K562 (cell line): ENCODE data around the gene SHC1. TPM values are rescaled to one million over a fixed set of nuclear protein-coding genes. Genes with fewer than 3 reads are reported as not detected.

Experiments used
- ATAC-seq: fragments of 200-7000 bp; cut with Tn5 transposase; 3 replicates; pipeline ENCODE4 v1.9.1; 2020; ENCODE audit warnings: moderate library complexity
- BruUV-seq: library from RNA; stranded (reverse); fragments of 400-500 nt; replicated peaks from 2 replicates; lab custom pipeline; 2021; lab: Mats Ljungman, UMichigan
- CTCF ChIA-PET: fragments of 300-600 bp; formaldehyde crosslinking; extraction: SDS; loops from one replicate; lab custom pipeline; 2021; ENCODE audit warnings: low intra/inter-chr PET ratio; lab: Yijun Ruan, JAX
- POLR2A ChIA-PET: fragments of 300-600, 350-650 bp; sonication (Branson Sonifier 250); formaldehyde crosslinking; extraction: SDS; loops from one replicate; lab custom pipeline; 2021; ENCODE audit warnings: antibody characterized with exemption, inconsistent platforms; lab: Yijun Ruan, JAX
- DNase-seq, 4 experiments: peaks; one replicate each; pipeline versions ENCODE4 v3.0.0 to v3.0.0-alpha.2; 2011 to 2018; ENCODE audit warnings: low spot score in 3 of 4, mixed read lengths in 3 of 4; ENCODE audit errors: extremely low read depth in 1 of 4
- FAIRE-seq: peaks from 2 replicates; lab custom pipeline; 2011; peaks lifted over from hg19 to GRCh38; lab: Jason Lieb, UNC
- H2AFZ ChIP-seq: 2 replicates; pipeline ENCODE4 v1.6.0; 2011; ENCODE audit warnings: low read depth, low read length, control low read depth, inconsistent platforms
- H3K27ac ChIP-seq: fragments of 200-600 bp; 3 replicates; pipeline ENCODE4 v1.8.0; 2011; ENCODE audit warnings: low read depth, mild to moderate bottlenecking, control low read depth, inconsistent platforms, low read length, moderate library complexity, mixed read lengths; ENCODE audit errors: extremely low read depth
- H3K27me3 ChIP-seq, 2 experiments: fragments of 300-600 bp in 1 of 2; 2 replicates in 1 of 2; 3 replicates in 1 of 2; pipeline versions ENCODE4 v1.6.0 to v1.8.0; 2011; ENCODE audit warnings: inconsistent platforms in 2 of 2, low read length in 2 of 2, mild to moderate bottlenecking in 1 of 2, mixed read lengths in 1 of 2, moderate library complexity in 1 of 2; ENCODE audit not compliant: control insufficient read depth in 2 of 2, insufficient read depth in 2 of 2
- H3K36me3 ChIP-seq: fragments of 300-600 bp; 3 replicates; pipeline ENCODE4 v1.8.0; 2011; ENCODE audit warnings: mild to moderate bottlenecking, low read length, inconsistent platforms; ENCODE audit not compliant: control insufficient read depth, insufficient read depth
- H3K4me1 ChIP-seq, 2 experiments: fragments of 200-600 bp in 1 of 2; replicated peaks in 1 of 2; 2 replicates in 1 of 2; 3 replicates in 1 of 2; pipeline versions ENCODE4 v1.5.1 to v1.8.0; 2011; ENCODE audit warnings: inconsistent platforms in 2 of 2, low read length in 2 of 2, mild to moderate bottlenecking in 1 of 2, mixed read lengths in 1 of 2, moderate library complexity in 1 of 2; ENCODE audit not compliant: control insufficient read depth in 2 of 2, insufficient read depth in 2 of 2
- H3K4me2 ChIP-seq: 2 replicates; pipeline ENCODE4 v1.6.1; 2011; ENCODE audit warnings: low read length, control low read depth, inconsistent platforms, mixed read lengths; ENCODE audit not compliant: insufficient read depth
- H3K4me3 ChIP-seq: fragments of 200-600 bp; sonication (generic), shearing (Covaris generic); 2 replicates; pipeline ENCODE4 v1.5.1; 2016; ENCODE audit warnings: control low read depth, inconsistent platforms
- H3K79me2 ChIP-seq: fragments of 200-600 bp; 3 replicates; pipeline ENCODE4 v1.8.0; 2011; ENCODE audit warnings: low read length, inconsistent platforms; ENCODE audit not compliant: control insufficient read depth, insufficient read depth
- H3K9ac ChIP-seq, 2 experiments: 2 replicates each; pipeline versions ENCODE4 v1.6.0 to v1.6.1; 2011; ENCODE audit warnings: low read depth in 2 of 2, low read length in 2 of 2, control low read depth in 1 of 2, inconsistent platforms in 1 of 2, mild to moderate bottlenecking in 1 of 2, mixed read lengths in 1 of 2; ENCODE audit not compliant: insufficient read depth in 1 of 2
- H3K9me1 ChIP-seq: one replicate; pipeline ENCODE4 v1.6.0; 2011; ENCODE audit warnings: inconsistent platforms, mild to moderate bottlenecking, low read length, moderate library complexity; ENCODE audit not compliant: control insufficient read depth, insufficient read depth
- H3K9me3 ChIP-seq: replicated peaks from 2 replicates; pipeline ENCODE4 v1.5.1; 2011; ENCODE audit warnings: low read depth, low read length, inconsistent platforms; ENCODE audit not compliant: control insufficient read depth, insufficient read depth
- H4K20me1 ChIP-seq: replicated peaks from 2 replicates; pipeline ENCODE4 v1.6.1; 2011; ENCODE audit warnings: low read length, inconsistent platforms, mixed read lengths; ENCODE audit not compliant: control insufficient read depth, insufficient read depth
- CBFA2T3 ChIP-seq: fragments of 450-650 bp; IDR thresholded peaks from 2 replicates; pipeline ENCODE4 v1.6.1; 2017
- DIDO1 ChIP-seq: fragments of 450-650 bp; IDR thresholded peaks from 2 replicates; pipeline ENCODE4 v1.6.1; 2016; ENCODE audit warnings: low read depth, missing biosample characterization, missing genetic modification characterization
- EP300 ChIP-seq: IDR thresholded peaks from 2 replicates; pipeline ENCODE4 v1.6.1; 2012; ENCODE audit warnings: low read length, improper control_type of control experiment
- FOXJ3 ChIP-seq: sonication (generic); formaldehyde crosslinking; IDR thresholded peaks from 2 replicates; pipeline ENCODE4 v1.4.0; 2020; ENCODE audit warnings: mild to moderate bottlenecking, missing genetic modification reagents
- JUND ChIP-seq, 2 experiments: IDR thresholded peaks; 2 replicates in 1 of 2; 3 replicates in 1 of 2; pipeline ENCODE4 v1.6.1; 2011; ENCODE audit warnings: borderline replicate concordance in 2 of 2, low read depth in 2 of 2, low read length in 2 of 2, improper control_type of control experiment in 1 of 2, missing biosample characterization in 1 of 2, missing genetic modification characterization in 1 of 2, missing genetic modification reagents in 1 of 2
- LEF1 ChIP-seq: fragments of 450-650 bp; IDR thresholded peaks from 2 replicates; pipeline ENCODE4 v1.6.1; 2016; ENCODE audit warnings: mild to moderate bottlenecking
- MLLT1 ChIP-seq, 2 experiments: fragments of 450-650 bp; IDR thresholded peaks; 2 replicates each; pipeline ENCODE4 v1.6.1; 2016
- NCOR1 ChIP-seq: fragments of 450-650 bp; IDR thresholded peaks from 2 replicates; pipeline ENCODE4 v1.6.1; 2016; ENCODE audit warnings: mild to moderate bottlenecking, moderate library complexity
- SIRT6 ChIP-seq: IDR thresholded peaks from one replicate; pipeline ENCODE4 v1.6.1; 2012; ENCODE audit warnings: low read depth, mild to moderate bottlenecking, control low read depth, inconsistent platforms, low read length, moderate library complexity
- SMARCA4 ChIP-seq: fragments of 450-650 bp; IDR thresholded peaks from 2 replicates; pipeline ENCODE4 v1.6.1; 2016
- SMARCB1 ChIP-seq: IDR thresholded peaks from 2 replicates; pipeline ENCODE4 v1.6.1; 2011; ENCODE audit warnings: improper control_type of control experiment, low read depth; ENCODE audit not compliant: insufficient read length
- TCF3 ChIP-seq: sonication (generic); formaldehyde crosslinking; IDR thresholded peaks from 2 replicates; pipeline ENCODE4 v1.4.0; 2020; ENCODE audit warnings: mild to moderate bottlenecking, missing genetic modification reagents
- XRCC3 ChIP-seq: fragments of 450-650 bp; IDR thresholded peaks from 2 replicates; pipeline ENCODE4 v1.6.1; 2017; ENCODE audit warnings: mild to moderate bottlenecking, moderate library complexity
- ZNF780A ChIP-seq: fragments of 250-450 bp; sonication (Bioruptor Pico); IDR thresholded peaks from 2 replicates; pipeline ENCODE4 v1.5.0; 2021; ENCODE audit warnings: mild to moderate bottlenecking
- WGBS: fragments of 100-300 bp; shearing (Covaris generic); methylation state at CpG from one replicate; pipeline ENCODE4 v1.1.6; 2016; ENCODE audit warnings: low coverage, mixed read lengths; ENCODE audit not compliant: insufficient coverage; ENCODE audit errors: missing lambda C conversion rate; 5-methylcytosine and 5-hydroxymethylcytosine counted together
- in situ Hi-C: fragments of 300-500 bp; cut with MboI; formaldehyde crosslinking; loops from 4 replicates; pipeline ENCODE4 v1.15.0; 2018; ENCODE audit warnings: inconsistent platforms, mixed read lengths
- intact Hi-C: fragments of 100-400 bp; cut with micrococcal nuclease; formaldehyde crosslinking; loops from 2 replicates; pipeline ENCODE4 v1.14.2; 2022
- polyA plus RNA-seq, 8 experiments: library from polyadenylated mRNA; depleted of rRNA in 4 of 8; stranded (reverse) in 5 of 8; unstranded in 3 of 8; fragments of >200 nt; fragmentation: Nextera tagmentation in 2 of 8; fragmentation: Illumina TruSeq in 1 of 8; extraction: Ambion mirVana in 2 of 8; extraction: Trizol in 1 of 8; gene quantifications; 2 replicates each; pipeline versions ENCODE4 v1.2.1 to v1.2.3, GENCODE V29; 2011 to 2014; ENCODE audit warnings: inconsistent platforms in 1 of 8, missing spikeins in 1 of 8
- total RNA-seq, 7 experiments: library from RNA; depleted of rRNA in 6 of 7; stranded (reverse); fragments of >200 nt in 6 of 7; fragmentation: Illumina TruSeq in 2 of 7; extraction: Trizol in 2 of 7; gene quantifications; 2 replicates each; pipeline versions ENCODE4 v1.2.1 to v1.2.3, GENCODE V29; 2011 to 2021; ENCODE audit warnings: low replicate concordance in 1 of 7
- TF ChIP-seq, protein P1 (sequence below), 3 experiments: fragments of 200-800 bp in 1 of 3; fragments of 250-450 bp in 1 of 3; fragments of 450-650 bp in 1 of 3; sonication (Bioruptor Pico) in 1 of 3; sonication (Bioruptor generic) in 1 of 3; formaldehyde crosslinking in 1 of 3; IDR thresholded peaks; 2 replicates each; pipeline versions ENCODE4 v1.6.1 to v1.8.0; 2016 to 2022; ENCODE audit warnings: mild to moderate bottlenecking in 2 of 3, missing genetic modification characterization in 2 of 3, missing compliant biosample characterization in 1 of 3, moderate library complexity in 1 of 3
- TF ChIP-seq, protein P2 (sequence below): fragments of 250-450 bp; sonication (Bioruptor Pico); IDR thresholded peaks from 2 replicates; pipeline ENCODE4 v1.9.0; 2021; ENCODE audit warnings: mild to moderate bottlenecking, inconsistent platforms

Gene SHC1
- total and polyA plus RNA-seq, 9 of the 15 experiments (the other 6 are each of a cell fraction or from before 2014, with no cell fraction given), result 4.1 to 113 (median 51.9) TPM

DNA sequence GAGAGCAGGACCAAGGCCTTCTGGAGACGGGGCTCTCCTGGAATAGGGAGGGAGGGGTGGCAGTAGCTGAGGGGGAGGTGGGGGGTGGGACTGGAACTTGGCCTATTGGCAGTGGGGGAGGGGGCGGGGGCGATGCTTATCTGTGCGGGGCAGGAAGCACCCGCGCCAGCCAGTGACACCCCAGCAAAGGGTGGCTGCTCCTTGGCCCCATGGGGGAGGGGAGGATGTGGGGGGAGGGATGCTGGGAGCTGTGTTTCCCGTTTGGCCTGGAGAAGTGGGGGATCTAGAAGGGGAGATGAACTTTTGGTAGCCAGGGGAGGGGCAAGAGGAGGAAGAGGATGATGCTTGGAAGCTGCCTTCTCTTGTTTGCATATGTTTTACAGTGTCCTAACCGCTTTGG, 43.1 kb upstream of the SHC1 start:
- DNase-seq (peak; percentile 73 to 82 (median 75)), FAIRE-seq (no peak), ATAC-seq (no peak)
- peaks cover 70% of the 10 kb centered on the region; the same call in 2 of the 3 replicates for H3K36me3 ChIP-seq
- no TSS peak for BruUV-seq
- peak overlapping the region; percentile 24 to 65; a peak in 1 of 4 replicates for H3K9ac ChIP-seq
- whole genome bisulfite sequencing, result 29% methylated on average over 3 of the region's 8 CpGs
- no peaks in the 10 kb centered on the region for H3K27me3 ChIP-seq
- no peaks in the 10 kb centered on the region for H3K9me1 ChIP-seq
- no peak overlapping the region for H3K4me3 ChIP-seq
- peaks cover 65 to 92% of the 10 kb centered on the region in 2 experiments for H3K4me1 ChIP-seq
- no peaks in the 10 kb centered on the region; the same call in 1 of the 2 replicates for H4K20me1 ChIP-seq
- CTCF ChIA-PET, result interaction anchor here (0.6 kb wide), 1 partner anchor 39 kb away, joined by 3 read pairs; the partner anchor contains the start of gene CKS1B
- no peak overlapping the region for H2AFZ ChIP-seq
- peak overlapping the region; percentile 51; the same call in 2 of the 3 replicates for H3K27ac ChIP-seq
- peak overlapping the region; percentile 59 for H3K4me2 ChIP-seq
- intact Hi-C loops (no loop called here), in situ Hi-C loops (no loop called here)
- H3K9me3 ChIP-seq, result no peaks in the 10 kb centered on the region
- peaks cover 50% of the 10 kb centered on the region for H3K79me2 ChIP-seq
- POLR2A ChIA-PET, result interaction anchor here (0.6 to 1.9 kb wide), 7 partner anchors 9 to 58 kb away, joined by 3 to 8 read pairs (median 4); partner anchors contain the start of genes CKS1B, FLAD1 and PBXIP1
- TF ChIP-seq XRCC3 (no peak), CBFA2T3 (peak; percentile 22; the same call in 1 of the 2 replicates), DIDO1 (no peak), TCF3 (no peak), SMARCB1 (no peak), MLLT1 (IDR thresholded peaks at IDR 0.05) (no peak), JUND (IDR thresholded peaks at IDR 0.05; ENCODE audit: borderline replicate concordance, low read depth, low read length) (no peak), JUND (tag; IDR thresholded peaks at IDR 0.05; ENCODE audit: borderline replicate concordance, low read depth, low read length) (no peak), FOXJ3 (CRISPR knock-in tag) (no peak), ZNF780A (no peak), SIRT6 (no peak), EP300 (peak; percentile 16; the same call in 1 of the 2 replicates), NCOR1 (peak; percentile 48), SMARCA4 (no peak), LEF1 (0 out of 2 replicates have a peak, but pooled peaks have one; percentile 39)
- TF ChIP-seq, protein P1, sequence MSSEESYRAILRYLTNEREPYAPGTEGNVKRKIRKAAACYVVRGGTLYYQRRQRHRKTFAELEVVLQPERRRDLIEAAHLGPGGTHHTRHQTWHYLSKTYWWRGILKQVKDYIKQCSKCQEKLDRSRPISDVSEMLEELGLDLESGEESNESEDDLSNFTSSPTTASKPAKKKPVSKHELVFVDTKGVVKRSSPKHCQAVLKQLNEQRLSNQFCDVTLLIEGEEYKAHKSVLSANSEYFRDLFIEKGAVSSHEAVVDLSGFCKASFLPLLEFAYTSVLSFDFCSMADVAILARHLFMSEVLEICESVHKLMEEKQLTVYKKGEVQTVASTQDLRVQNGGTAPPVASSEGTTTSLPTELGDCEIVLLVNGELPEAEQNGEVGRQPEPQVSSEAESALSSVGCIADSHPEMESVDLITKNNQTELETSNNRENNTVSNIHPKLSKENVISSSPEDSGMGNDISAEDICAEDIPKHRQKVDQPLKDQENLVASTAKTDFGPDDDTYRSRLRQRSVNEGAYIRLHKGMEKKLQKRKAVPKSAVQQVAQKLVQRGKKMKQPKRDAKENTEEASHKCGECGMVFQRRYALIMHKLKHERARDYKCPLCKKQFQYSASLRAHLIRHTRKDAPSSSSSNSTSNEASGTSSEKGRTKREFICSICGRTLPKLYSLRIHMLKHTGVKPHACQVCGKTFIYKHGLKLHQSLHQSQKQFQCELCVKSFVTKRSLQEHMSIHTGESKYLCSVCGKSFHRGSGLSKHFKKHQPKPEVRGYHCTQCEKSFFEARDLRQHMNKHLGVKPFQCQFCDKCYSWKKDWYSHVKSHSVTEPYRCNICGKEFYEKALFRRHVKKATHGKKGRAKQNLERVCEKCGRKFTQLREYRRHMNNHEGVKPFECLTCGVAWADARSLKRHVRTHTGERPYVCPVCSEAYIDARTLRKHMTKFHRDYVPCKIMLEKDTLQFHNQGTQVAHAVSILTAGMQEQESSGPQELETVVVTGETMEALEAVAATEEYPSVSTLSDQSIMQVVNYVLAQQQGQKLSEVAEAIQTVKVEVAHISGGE (CRISPR knock-in tag; IDR thresholded peaks at IDR 0.05), result no peak
- TF ChIP-seq, protein P2, sequence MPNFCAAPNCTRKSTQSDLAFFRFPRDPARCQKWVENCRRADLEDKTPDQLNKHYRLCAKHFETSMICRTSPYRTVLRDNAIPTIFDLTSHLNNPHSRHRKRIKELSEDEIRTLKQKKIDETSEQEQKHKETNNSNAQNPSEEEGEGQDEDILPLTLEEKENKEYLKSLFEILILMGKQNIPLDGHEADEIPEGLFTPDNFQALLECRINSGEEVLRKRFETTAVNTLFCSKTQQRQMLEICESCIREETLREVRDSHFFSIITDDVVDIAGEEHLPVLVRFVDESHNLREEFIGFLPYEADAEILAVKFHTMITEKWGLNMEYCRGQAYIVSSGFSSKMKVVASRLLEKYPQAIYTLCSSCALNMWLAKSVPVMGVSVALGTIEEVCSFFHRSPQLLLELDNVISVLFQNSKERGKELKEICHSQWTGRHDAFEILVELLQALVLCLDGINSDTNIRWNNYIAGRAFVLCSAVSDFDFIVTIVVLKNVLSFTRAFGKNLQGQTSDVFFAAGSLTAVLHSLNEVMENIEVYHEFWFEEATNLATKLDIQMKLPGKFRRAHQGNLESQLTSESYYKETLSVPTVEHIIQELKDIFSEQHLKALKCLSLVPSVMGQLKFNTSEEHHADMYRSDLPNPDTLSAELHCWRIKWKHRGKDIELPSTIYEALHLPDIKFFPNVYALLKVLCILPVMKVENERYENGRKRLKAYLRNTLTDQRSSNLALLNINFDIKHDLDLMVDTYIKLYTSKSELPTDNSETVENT, result no peak
